Forelimb muscle (tissue), 1 donor: ENCODE results near the gene KRTCAP3. TPM values are rescaled to one million over a fixed set of nuclear protein-coding genes. Genes with fewer than 3 reads are reported as not detected.

Experiments used
- DNase-seq: peaks from one replicate; pipeline ENCODE4 v3.0.0-alpha.2; 2013; ENCODE audit warnings: low read depth
- polyA plus RNA-seq: library from polyadenylated mRNA; unstranded; fragments of 120-200 nt; gene quantifications from one replicate; pipeline ENCODE4 v1.2.1, GENCODE V29; 2013; ENCODE audit not compliant: insufficient read length

Gene KRTCAP3
- polyA plus RNA-seq, 1 donor = 1.8 TPM

GRCh38 chr2:27441226-27441926 is 805 bp upstream of the KRTCAP3 start:
- DNase-seq = no peak

GRCh38 chr2:27442920-27443282 is 720 bp downstream of the KRTCAP3 start:
- DNase-seq = no peak

- no peak for DNase-seq
Observed at GRCh38 chr2:27445155-27445554, 3.0 kb downstream of the KRTCAP3 start.

- no peak for DNase-seq
Observed at GRCh38 chr2:27445615-27446014, 3.4 kb downstream of the KRTCAP3 start.

GRCh38 chr2:27446057-27446456 is 3.9 kb downstream of the KRTCAP3 start:
- DNase-seq = no peak

GRCh38 chr2:27448381-27448780 is 6.2 kb downstream of the KRTCAP3 start:
- no peak for DNase-seq

- DNase-seq = no peak
Observed at GRCh38 chr2:27451095-27451494, 8.9 kb downstream of the KRTCAP3 start.

- DNase-seq = no peak
Observed at GRCh38 chr2:27453968-27454367, 11.8 kb downstream of the KRTCAP3 start.

GRCh38 chr2:27461118-27461517 is 18.9 kb downstream of the KRTCAP3 start:
- DNase-seq = no peak

GRCh38 chr2:27464443-27464842 is 22.3 kb downstream of the KRTCAP3 start:
- DNase-seq = no peak

GRCh38 chr2:27471961-27472360 is 29.8 kb downstream of the KRTCAP3 start:
- DNase-seq = no peak

- DNase-seq = no peak
Observed at GRCh38 chr2:27485496-27485895, 43.3 kb downstream of the KRTCAP3 start.

GRCh38 chr2:27489118-27489497 is 46.9 kb downstream of the KRTCAP3 start:
- no peak for DNase-seq

GRCh38 chr2:27489498-27490397 is 47.6 kb downstream of the KRTCAP3 start, which contains the start of gene IFT172:
Gene IFT172, minus strand, starts transcription at chr2:27489743. Its CDS starts 90 bp downstream, at chr2:27489653.
- peak; percentile 94 for DNase-seq

- DNase-seq = no peak
Observed at GRCh38 chr2:27492557-27492956, 50.4 kb downstream of the KRTCAP3 start.

GRCh38 chr2:27493948-27494283 is 51.7 kb downstream of the KRTCAP3 start:
- DNase-seq = no peak

Other genes with a start within 250 kb of the KRTCAP3 start
- 85.3 TPM for gene ATRAID, start 230.3 kb upstream of the KRTCAP3 start, polyA plus RNA-seq
- gene SLC5A6, start 230.1 kb upstream of the KRTCAP3 start, polyA plus RNA-seq = 19.3 TPM
- 26.9 TPM for gene CAD, start 225.0 kb upstream of the KRTCAP3 start, polyA plus RNA-seq
- 0.85 TPM for gene SLC30A3, start 179.3 kb upstream of the KRTCAP3 start, polyA plus RNA-seq
- gene DNAJC5G, start 166.9 kb upstream of the KRTCAP3 start, polyA plus RNA-seq = 0.24 TPM
- gene TRIM54, start 160.0 kb upstream of the KRTCAP3 start, polyA plus RNA-seq = 105 TPM
- 1.9 TPM for gene UCN, start 133.9 kb upstream of the KRTCAP3 start, polyA plus RNA-seq
- 44.9 TPM for gene MPV17, start 119.3 kb upstream of the KRTCAP3 start, polyA plus RNA-seq
- gene GTF3C2, start 85.6 kb upstream of the KRTCAP3 start, polyA plus RNA-seq = 27.0 TPM
- gene EIF2B4, start 72.0 kb upstream of the KRTCAP3 start, polyA plus RNA-seq = 32.7 TPM
- gene SNX17, start 71.8 kb upstream of the KRTCAP3 start, polyA plus RNA-seq = 71.2 TPM
- gene ZNF513, start 61.6 kb upstream of the KRTCAP3 start, polyA plus RNA-seq = 14.2 TPM
- 53.7 TPM for gene PPM1G, start 32.8 kb upstream of the KRTCAP3 start, polyA plus RNA-seq
- 118 TPM for gene NRBP1, start 13.8 kb upstream of the KRTCAP3 start, polyA plus RNA-seq
- gene IFT172, start 47.4 kb downstream of the KRTCAP3 start, polyA plus RNA-seq = 22.5 TPM
- 7.5 TPM for gene FNDC4, start 52.8 kb downstream of the KRTCAP3 start, polyA plus RNA-seq
- gene GCKR, start 54.5 kb downstream of the KRTCAP3 start, polyA plus RNA-seq = not detected
- gene ZNF512, start 140.7 kb downstream of the KRTCAP3 start, polyA plus RNA-seq = 41.1 TPM
- gene CCDC121, start 186.6 kb downstream of the KRTCAP3 start, polyA plus RNA-seq = 5.4 TPM
- gene GPN1, start 186.7 kb downstream of the KRTCAP3 start, polyA plus RNA-seq = 31.2 TPM
- 31.7 TPM for gene SUPT7L, start 221.2 kb downstream of the KRTCAP3 start, polyA plus RNA-seq
- gene SLC4A1AP, start 221.5 kb downstream of the KRTCAP3 start, polyA plus RNA-seq = 23.9 TPM